GM21367 (cell line): ENCODE results near the gene GORASP1.

ENCODE experiments used
- ATAC-seq: cut with Tn5 transposase; IDR thresholded peaks from one replicate; pipeline ENCODE4 v1.9.1; 2021; ENCODE audit not compliant: unreplicated experiment

GORASP1 gene

GRCh38 chr3:39126532-39127071, 19.2 kb upstream of the GORASP1 start:
- no peak for ATAC-seq

GRCh38 chr3:39125841-39126500, 18.5 kb upstream of the GORASP1 start:
- ATAC-seq: no peak

- no peak for ATAC-seq
These were observed 17.7 kb upstream of the GORASP1 start for GRCh38 chr3:39124876-39125840.

- ATAC-seq: peak; percentile 66
These were observed 15.4 kb upstream of the GORASP1 start for GRCh38 chr3:39122813-39123212.

GRCh38 chr3:39121621-39122020, 14.2 kb upstream of the GORASP1 start:
- no peak for ATAC-seq

- ATAC-seq: no peak
These were observed 11.7 kb upstream of the GORASP1 start for GRCh38 chr3:39118931-39119660.

GRCh38 chr3:39118079-39118478, 10.7 kb upstream of the GORASP1 start:
- no peak for ATAC-seq

- no peak for ATAC-seq
These were observed 8.4 kb upstream of the GORASP1 start for GRCh38 chr3:39115870-39116269.

GRCh38 chr3:39114456-39114855, 7.0 kb upstream of the GORASP1 start:
- no peak for ATAC-seq

- ATAC-seq: no peak
These were observed 5.9 kb upstream of the GORASP1 start for GRCh38 chr3:39113291-39113690.

GRCh38 chr3:39112535-39112934, 5.1 kb upstream of the GORASP1 start:
- no peak for ATAC-seq

- no peak for ATAC-seq
These were observed 4.7 kb upstream of the GORASP1 start for GRCh38 chr3:39112113-39112512.

- no peak for ATAC-seq
These were observed 2.7 kb upstream of the GORASP1 start for GRCh38 chr3:39110041-39110639.

- no peak for ATAC-seq
These were observed 1.7 kb upstream of the GORASP1 start for GRCh38 chr3:39109086-39109485.

GRCh38 chr3:39108200-39108710, 828 bp upstream of the GORASP1 start:
- peak; percentile 78 for ATAC-seq

- ATAC-seq: peak; percentile 11
These were observed 508 bp downstream of the GORASP1 start for GRCh38 chr3:39106851-39107387.

GRCh38 chr3:39106281-39106811, 1.1 kb downstream of the GORASP1 start:
- no peak for ATAC-seq

- no peak for ATAC-seq
These were observed 1.8 kb downstream of the GORASP1 start for GRCh38 chr3:39105687-39106063.

- ATAC-seq: no peak
These were observed 2.3 kb downstream of the GORASP1 start for GRCh38 chr3:39104961-39105686.
